Neutrophil (primary cell): Measurements from ENCODE around the gene IFIT5.

Experiments
- H3K27ac ChIP-seq: fragments of 200-600 bp; sonication (generic); 2 replicates; pipeline ENCODE4 v1.5.1; 2016; ENCODE audit warnings: mild to moderate bottlenecking, moderate library complexity
- H3K27me3 ChIP-seq: fragments of 200-600 bp; sonication (generic); 2 replicates; pipeline ENCODE4 v1.6.0; 2016; ENCODE audit warnings: mild to moderate bottlenecking
- H3K36me3 ChIP-seq: fragments of 200-600 bp; sonication (generic); 2 replicates; pipeline ENCODE4 v1.5.1; 2017
- H3K4me1 ChIP-seq, 2 experiments: fragments of 200-600 bp in 1 of 2; sonication (generic) in 1 of 2; 1 replicate in 1 of 2; 2 replicates in 1 of 2; pipeline versions ENCODE4 v1.5.1 to v1.6.1; 2013 to 2016; ENCODE audit warnings: low read depth in 1 of 2, low read length in 1 of 2, mild to moderate bottlenecking in 1 of 2, moderate library complexity in 1 of 2; ENCODE audit not compliant: control insufficient read depth in 1 of 2, insufficient read depth in 1 of 2
- H3K4me3 ChIP-seq, 2 experiments: fragments of 200-600 bp in 1 of 2; sonication (generic) in 1 of 2; 1 replicate in 1 of 2; 2 replicates in 1 of 2; pipeline ENCODE4 v1.5.1; 2013 to 2016; ENCODE audit warnings: low read depth in 1 of 2, low read length in 1 of 2, mild to moderate bottlenecking in 1 of 2, moderate library complexity in 1 of 2
- H3K9me3 ChIP-seq: fragments of 200-600 bp; sonication (generic); 2 replicates; pipeline ENCODE4 v1.5.1; 2016
- CTCF ChIP-seq: fragments of 200-600 bp; sonication (generic); IDR thresholded peaks from 2 replicates; pipeline ENCODE4 v1.5.1; 2016; ENCODE audit warnings: antibody characterized with exemption

Gene IFIT5

GRCh38 chr10:89454561-89455347 is 40.4 kb downstream of the IFIT5 start:
- Histone ChIP-seq H3K4me3 (no peak overlapping the region), H3K27me3 (peaks cover 9% of the 10 kb centered on the region), H3K9me3 (no peaks in the 10 kb centered on the region), H3K27ac (no peak overlapping the region), H3K36me3 (no peaks in the 10 kb centered on the region), H3K4me1 (no peaks in the 10 kb centered on the region)
- no peak for TF ChIP-seq CTCF

- no peak for TF ChIP-seq CTCF
- no peaks in the 10 kb centered on the region for H3K4me1 ChIP-seq
- H3K27ac ChIP-seq: no peak overlapping the region
- no peak overlapping the region for H3K4me3 ChIP-seq
- H3K36me3 ChIP-seq: no peaks in the 10 kb centered on the region
- peaks cover 9% of the 10 kb centered on the region for H3K27me3 ChIP-seq
- H3K9me3 ChIP-seq: no peaks in the 10 kb centered on the region
Measured at GRCh38 chr10:89458291-89458690, 43.9 kb downstream of the IFIT5 start.

GRCh38 chr10:89458784-89459183 is 44.4 kb downstream of the IFIT5 start:
- no peaks in the 10 kb centered on the region for H3K9me3 ChIP-seq
- no peaks in the 10 kb centered on the region for H3K36me3 ChIP-seq
- no peaks in the 10 kb centered on the region for H3K4me1 ChIP-seq
- no peak overlapping the region for H3K4me3 ChIP-seq
- H3K27ac ChIP-seq: no peak overlapping the region
- peaks cover 9% of the 10 kb centered on the region for H3K27me3 ChIP-seq
- no peak for TF ChIP-seq CTCF

- no peaks in the 10 kb centered on the region for H3K36me3 ChIP-seq
- no peak overlapping the region for H3K27ac ChIP-seq
- peaks cover 3% of the 10 kb centered on the region for H3K27me3 ChIP-seq
- no peak for TF ChIP-seq CTCF
- no peaks in the 10 kb centered on the region for H3K9me3 ChIP-seq
- no peak overlapping the region for H3K4me3 ChIP-seq
- H3K4me1 ChIP-seq: no peaks in the 10 kb centered on the region
Measured at GRCh38 chr10:89463846-89464537, 49.6 kb downstream of the IFIT5 start.

GRCh38 chr10:89465196-89465595 is 50.8 kb downstream of the IFIT5 start:
- no peaks in the 10 kb centered on the region for H3K9me3 ChIP-seq
- no peaks in the 10 kb centered on the region for H3K4me1 ChIP-seq
- no peak for TF ChIP-seq CTCF
- H3K27ac ChIP-seq: no peak overlapping the region
- no peak overlapping the region for H3K4me3 ChIP-seq
- no peaks in the 10 kb centered on the region for H3K36me3 ChIP-seq
- peaks cover 3% of the 10 kb centered on the region for H3K27me3 ChIP-seq
